Ecto neural progenitor cell (in vitro differentiated cells): ENCODE measurements around the gene MYEOV.

ENCODE experiments used
- DNase-seq: peaks from one replicate; pipeline ENCODE4 v3.0.0-alpha.2; 2018; ENCODE audit warnings: low spot score

Gene MYEOV

DNA sequence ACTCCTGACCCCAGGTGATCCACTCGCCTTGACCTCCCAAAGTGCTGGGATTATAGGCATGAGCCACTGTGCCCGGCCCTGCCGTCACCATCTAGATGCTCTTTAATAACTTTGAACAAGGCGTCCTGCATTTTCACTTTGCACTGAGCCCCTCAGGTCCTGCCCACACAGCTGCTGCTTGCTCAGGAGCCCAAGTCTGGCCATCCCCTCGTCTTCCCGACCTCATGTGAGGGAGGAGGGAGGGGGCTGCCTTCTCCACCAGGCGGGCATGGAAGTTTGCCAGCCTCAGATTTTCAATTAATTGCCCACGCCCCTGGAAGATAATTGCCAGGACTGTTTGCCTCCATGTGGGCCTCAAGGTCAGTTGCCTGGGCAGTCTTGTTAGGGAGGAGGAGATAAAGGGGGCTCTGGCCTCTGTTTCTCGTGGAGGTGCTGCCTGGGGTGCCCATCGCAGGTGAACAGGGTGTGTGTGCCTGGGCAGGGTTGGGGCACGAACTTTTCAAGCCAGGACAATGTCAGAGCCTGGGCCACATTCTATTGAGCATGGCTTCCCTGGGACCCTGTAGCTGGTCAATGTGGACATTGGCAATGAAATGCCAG is 27.9 kb upstream of the MYEOV start:
- DNase-seq: no peak

DNA sequence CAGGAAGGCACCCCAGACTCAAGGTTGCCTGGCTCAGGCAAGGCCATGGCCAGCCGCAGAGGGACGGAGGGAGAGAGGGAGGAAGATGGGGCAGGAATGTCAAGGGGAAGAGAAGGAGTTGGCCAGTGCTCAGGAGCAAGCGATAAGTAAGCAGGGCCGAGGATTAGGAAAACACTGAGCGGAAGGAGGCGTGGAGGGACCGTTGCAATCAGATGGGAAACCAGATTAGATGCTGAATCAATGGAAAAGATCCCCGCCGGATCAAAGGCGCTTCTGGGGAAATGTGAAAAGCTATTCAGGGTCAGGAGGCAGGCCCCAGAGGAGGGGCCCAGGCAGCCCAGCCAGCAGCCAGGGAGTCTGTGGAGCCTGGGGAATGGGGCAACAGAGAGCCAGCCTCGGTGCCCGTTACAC is 26.6 kb upstream of the MYEOV start:
- DNase-seq: peak; percentile 70

DNA sequence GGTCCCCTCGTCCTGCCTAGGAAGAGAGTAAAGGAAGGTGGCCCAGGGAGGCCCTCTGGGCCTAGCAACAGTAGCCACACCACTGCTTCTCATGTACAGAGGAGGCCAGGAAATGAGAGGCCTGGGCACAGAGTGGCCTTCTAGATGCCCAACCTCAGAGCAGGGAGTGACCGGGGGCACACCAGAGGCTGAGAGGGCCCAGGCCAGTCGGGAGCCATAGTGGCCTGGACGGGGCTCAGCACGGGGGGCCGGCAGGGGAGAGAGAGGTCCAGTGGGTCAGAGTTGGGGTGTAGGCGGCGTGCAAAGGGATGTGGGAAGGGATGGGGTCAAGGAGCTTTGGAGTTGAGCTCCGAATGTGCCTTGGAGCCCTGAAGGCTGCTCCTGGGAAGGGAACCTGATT is 25.0 kb upstream of the MYEOV start:
- DNase-seq: no peak

DNA sequence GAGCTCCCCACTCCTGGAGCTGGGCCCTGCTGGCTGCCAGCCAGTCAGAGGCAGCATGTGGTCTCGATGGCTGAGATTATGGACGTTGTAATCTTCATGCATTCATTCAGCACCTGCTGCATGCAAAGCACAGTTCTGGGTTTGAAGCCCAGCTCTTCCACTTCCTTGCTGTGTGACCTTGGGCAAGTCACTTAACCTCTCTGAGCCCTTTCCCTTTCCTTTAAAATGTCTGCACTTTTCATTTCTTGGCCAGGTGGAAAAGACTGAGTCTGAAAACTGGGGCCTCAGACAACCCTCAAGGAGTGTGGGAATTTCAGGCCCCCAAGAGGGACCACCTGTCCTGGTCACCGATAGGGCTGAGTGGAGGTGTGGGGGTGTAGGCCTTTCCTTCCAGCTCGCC is 24.6 kb upstream of the MYEOV start:
- no peak for DNase-seq

DNA sequence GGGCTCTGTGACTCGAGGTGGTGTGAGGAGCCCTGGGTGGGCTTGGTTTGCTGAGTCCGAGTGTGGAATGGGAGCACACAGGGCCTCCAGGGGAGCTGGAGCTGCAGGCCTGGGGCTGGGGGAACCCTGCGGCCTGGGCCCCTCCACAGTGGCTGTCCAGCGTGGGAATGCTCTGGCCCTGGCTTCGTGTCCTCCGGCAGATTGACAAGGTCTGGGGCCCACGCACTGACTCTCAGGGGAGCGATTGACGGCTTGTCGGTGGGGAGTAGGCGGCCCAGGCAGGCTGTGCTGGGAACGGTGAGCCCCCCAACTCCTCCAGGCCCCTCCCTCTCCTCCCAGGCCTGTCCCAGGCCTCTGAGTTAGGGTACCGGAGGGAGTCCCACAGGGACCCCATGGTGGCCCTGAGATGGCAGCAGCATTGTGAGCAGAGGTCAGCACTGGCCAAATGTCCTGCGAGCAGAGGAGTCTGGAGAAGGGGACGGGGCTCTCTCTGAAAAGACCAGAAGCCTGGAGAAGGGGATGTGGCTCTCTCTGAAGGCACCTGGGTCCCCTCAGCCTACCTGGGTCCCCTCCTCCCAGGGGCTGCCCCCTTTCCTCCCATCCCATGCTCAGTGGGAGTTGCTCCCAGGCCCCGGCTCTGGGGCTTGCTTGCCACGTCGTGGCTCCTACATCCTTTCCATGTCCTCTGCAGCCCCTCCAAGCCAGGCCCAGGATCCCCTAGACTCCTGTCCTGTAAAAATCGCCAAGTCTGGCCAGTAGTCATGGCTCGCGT is 23.8 kb upstream of the MYEOV start:
- DNase-seq: no peak

DNA sequence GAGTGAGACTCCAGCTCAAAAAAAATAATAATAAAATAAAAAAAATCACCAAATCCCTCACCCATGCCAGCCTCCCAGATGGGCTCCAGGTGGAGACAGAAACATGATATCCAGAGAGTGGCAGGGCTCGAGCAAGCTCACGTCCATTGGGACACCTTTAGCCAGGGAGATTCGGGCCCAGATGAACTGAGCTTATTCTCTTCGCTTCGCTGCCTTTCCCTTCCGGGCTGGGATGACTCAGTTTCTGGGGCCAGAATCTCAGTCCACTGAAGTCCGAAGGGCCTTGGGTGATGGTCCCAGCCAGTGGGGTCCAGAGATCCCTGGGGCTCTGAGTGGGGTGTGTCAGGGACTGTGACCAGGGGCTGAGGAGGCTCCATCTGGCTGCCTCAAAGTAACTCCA is 23.0 kb upstream of the MYEOV start:
- no peak for DNase-seq

DNA sequence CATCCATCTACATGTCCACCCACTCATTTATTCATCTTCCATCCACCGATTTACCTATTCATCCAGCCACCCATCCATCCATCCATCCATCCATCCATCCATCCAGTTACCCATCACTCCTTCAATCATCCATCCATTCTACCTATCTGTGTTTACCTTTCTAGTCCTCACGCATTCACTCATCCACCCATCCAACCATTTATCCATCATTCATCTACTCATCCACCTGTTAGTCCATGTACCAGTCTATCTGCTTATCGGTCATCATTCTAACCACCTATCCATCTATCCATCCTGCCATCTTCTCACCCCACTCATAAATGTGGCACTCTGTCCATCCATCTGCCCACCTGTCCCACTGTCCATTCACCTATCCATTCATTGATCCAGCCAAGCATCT is 21.9 kb upstream of the MYEOV start:
- no peak for DNase-seq

DNA sequence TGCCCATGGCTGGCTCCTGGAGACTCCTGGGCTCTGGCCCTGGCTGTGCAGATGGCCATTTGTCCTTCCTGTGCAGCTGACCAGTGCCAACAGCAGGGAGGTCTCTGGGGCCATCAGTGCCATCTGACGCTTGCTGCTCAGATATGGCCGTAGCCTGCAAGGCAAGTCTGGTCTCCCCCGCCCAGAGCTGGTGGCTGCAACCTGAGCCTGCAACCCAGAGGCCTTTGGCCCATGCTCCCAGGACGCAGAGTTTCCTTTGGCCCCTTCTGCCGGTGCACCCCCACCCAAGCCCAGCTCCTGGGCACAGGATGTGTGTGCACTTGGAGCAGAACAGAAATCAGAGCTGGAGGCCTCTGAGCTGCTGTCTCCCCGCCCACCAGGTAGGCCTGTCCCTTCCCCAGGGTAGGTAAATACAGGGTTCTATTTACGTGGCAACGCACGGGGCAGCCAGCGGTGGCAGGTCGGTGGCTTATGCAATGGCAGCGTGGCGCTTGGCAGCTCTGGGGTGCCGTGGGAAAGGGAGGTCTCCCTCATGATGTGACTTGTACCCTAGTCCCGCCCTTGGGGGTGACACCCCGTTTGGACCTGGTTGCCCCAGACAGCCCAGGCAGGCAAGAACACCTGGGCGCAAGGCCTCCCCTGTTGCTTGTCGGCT is 21.0 kb upstream of the MYEOV start:
- no peak for DNase-seq

DNA sequence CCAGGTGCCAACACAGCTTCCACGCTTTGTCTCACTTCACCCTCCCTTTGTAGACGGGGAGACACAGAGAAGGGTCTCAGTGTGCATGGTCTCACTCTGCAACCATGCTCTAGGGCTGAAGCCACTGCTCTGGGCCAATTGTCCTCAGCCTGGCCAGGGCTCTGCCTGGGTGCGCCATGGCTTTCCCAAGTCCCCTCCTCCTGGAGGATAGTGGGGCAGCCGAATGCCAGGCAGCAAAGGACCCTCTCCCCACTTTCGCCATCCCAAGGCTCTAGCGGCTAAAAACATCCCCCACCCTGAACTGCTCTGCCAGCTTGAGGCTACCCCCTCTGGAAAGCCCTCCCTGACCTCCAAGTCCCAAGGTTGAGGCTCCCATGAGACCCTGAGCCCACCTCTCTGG is 20.4 kb upstream of the MYEOV start:
- DNase-seq: no peak

DNA sequence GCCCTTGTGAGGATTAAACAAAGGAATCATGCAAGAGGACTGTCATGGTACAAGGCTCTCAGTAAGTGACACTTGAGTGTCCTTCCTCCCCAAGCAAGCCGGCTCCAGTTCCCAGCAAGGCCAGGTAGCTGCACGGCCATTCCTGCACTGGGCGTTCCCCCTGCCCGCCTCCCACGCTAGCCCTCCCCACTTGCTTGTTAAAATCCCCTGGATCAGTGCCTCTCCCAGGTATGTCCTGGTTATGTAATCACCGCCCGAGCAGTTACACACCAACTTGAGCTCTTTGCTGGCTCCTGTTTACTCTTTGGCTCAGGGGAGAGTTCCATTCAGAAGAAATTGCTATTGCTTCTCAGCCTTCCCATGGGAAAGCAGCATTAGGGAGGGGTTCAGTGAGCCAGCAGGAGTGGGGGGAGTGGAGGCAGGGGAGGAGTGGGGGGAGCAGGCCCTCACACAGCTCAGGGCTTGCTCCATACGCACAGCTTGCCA is 19.4 kb upstream of the MYEOV start:
- no peak for DNase-seq

DNA sequence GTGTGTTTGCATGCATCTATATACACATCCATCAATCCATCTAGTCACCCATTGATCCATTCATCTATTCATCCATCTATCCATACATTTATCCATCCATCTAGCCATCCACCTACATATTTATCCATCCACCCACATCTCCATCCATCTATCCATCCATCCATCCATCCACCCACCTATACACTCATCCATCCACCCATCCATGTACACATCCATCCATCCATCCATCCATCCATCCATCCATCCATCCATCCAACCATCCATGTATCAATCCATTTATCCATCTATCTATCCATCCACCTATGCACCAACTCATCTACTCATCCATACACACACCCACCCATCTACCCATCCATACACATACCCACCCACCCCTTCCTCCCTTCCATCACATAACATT is 18.8 kb upstream of the MYEOV start:
- DNase-seq: no peak

DNA sequence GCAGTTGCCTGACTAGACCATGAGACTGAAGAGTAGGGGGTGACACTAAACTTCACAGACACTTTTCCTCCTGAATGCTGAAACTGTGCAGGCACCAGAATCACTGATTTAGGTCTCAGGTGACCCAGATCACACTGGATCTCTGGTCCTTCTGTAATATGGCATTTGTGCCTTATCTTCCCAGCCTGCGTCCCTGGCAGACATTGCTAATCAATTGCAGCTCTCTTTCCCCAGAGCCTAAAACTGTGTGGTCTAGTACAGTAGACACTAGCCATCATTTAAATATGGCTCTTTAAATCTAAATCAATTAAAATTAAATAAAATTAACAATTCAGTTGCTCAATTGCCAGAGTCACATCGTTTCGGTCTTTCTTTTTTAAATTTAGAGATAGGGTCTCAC is 17.8 kb upstream of the MYEOV start:
- DNase-seq: no peak

DNA sequence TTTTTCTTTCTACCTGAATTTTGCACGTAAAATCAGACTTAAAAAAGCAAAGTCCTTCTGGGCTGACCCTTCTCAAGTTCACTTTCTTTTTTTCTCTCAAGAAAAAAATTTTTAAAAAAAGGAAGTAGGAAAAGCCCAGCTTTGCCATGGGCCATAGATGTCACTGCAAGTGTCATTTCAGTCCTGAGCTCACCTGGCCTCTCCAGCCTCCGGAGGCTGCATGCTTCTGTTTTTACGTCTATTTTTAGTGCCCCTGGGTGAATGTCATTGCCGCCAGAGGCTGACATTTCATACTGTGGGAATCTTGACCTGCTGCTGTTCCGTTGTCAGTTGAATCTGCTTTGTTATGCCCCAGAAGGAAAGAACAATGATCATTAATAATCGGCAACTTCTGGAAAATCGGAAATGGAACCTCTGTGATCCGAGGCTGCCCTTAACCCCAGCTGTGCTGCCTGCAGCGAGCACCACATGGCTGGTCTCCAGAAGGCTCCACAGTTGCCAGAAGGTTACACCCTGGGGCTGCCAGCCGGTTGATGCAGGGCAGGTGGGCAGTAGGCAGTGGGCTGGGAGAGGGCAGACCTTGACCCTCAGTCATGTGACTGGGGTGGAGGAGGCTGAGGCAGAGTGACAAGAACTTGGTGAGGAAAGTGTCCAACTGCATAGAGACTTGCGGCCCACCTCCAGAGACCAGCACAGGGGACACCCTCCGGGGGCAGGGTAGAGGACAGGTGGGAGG is 16.7 kb upstream of the MYEOV start:
- DNase-seq: no peak

DNA sequence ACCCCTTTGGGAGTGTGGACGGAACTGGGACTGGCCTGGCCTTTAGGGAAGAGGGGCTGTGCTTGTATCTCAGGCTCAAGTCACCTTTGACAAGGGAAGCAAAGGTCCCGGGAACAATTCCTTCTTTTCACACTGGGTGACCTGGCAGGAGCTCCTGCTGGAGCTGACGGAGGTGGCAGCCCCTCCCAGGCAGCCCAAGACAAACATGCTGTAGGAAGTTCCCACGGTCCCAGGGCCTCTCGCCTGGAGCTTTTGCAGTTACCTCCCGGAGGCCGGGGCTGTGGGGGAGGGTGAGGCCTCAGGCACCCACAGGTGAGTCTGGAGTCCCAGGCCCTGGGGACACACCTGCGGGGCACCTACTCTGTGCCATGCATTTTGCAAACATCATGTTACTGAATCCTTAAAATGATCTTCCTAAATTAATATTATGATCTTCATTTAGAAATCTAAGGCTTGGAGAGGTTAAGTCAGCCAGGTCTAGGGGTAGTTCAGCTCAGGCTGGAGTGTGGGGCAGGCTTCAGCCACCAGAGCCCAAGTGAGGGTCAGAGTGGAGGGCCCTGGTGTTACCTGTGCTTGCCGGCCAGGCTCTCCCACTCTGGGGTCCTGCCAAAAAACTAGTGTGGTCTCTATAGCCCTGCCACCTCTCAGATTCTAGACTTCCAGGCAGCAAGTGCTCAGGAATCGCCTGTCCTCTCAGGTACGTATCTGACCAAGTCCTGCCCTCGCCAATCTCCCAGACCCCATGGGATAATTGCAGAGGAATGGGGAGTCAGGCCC is 15.7 kb upstream of the MYEOV start:
- DNase-seq: no peak

DNA sequence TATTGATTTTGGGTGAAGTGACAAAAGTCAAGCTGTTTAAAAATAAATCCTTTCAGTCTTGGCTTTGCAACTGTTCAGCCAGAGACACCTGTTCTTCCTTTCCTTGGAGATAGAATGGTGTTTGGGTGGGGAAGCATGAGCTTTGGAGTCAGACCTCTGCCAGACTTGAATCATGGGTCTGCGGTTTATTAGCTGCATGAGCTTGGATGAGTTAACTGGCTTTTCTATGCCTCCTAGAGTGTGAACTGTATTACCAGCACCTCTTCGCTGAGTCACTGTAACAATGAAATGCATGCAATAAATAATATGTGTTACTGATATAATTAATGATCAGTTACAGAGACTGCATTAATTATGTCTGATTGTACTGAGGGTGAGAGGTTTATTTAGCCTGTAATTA is 13.5 kb upstream of the MYEOV start:
- DNase-seq: no peak

DNA sequence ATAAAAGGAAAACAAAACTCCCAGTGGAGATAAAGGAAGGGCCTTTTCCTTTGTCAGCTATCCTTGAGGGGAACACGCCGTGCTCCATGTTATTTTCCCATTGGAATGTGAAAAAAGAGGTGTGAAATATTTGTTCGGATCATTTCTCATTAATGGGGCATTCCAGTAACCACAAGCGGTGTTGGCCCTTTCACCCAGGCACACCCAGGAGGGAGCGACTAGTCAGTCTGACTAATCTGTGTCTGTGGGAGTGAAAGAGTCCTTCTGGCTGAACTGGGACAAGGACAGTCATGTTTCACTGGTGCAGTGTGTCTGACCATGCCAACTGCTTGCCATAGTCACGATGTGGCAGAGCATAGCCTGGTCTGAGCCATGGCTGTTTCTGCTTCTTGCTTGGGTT is 13.0 kb upstream of the MYEOV start:
- DNase-seq: no peak

DNA sequence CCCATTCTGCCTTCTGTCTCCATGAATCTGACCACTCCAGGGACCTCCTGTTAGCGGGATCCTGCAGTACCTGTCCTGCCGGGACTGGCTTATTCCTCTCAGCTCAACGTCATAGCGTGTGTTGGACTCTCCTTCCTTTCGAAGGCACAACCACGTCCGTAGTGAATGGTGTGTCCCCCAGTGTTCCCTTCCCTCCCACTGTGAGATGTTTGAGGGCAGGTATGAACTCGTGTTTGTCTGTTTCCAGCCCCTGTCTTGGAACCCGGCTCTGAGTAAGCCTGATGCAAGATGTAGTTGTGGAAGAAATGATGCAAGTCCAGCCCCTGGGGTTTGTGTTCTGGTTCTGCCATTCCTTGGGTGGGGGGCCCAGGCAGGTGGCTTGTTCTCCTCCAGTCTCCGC is 10.5 kb upstream of the MYEOV start:
- DNase-seq: no peak

DNA sequence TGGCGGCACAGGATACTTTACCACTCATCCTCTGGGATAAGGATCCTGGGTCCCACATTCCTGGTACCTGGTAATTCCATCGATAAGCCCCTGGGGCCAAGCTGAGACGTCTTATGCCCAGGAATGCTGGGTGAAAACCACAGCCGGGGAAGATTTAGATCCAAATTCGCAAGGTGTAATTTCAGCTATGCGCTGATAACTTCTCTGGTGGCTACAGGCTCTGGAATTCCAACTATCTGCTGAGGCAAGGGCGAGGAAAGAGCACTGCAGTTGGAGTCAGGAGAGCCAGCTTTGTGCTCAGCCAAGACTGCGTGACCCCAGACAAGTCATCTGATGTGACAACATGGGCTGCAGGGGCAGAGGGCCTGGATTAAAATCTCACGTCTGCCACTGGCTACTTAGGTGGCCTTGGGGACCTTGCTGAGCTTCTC is 9.9 kb upstream of the MYEOV start:
- no peak for DNase-seq

DNA sequence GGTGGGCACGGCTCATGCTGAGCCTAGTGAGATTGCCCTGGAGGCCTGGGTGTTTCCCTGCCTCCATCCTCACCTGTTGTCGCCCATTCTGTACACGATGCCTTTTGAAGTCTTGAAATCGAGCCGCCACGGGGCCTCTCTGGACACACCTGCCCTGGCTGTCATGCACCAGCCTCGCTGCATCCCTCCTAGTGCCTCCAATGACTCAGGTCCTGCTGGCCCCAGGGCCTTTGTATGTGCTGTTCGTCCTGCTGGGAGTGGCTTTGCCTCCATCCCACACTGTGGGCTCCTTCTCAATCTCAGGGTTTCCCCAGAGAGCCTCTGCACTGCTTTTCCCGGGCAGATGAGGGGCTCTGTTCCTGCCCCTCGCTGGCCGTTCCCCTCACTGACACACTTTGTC is 8.9 kb upstream of the MYEOV start:
- DNase-seq: no peak

DNA sequence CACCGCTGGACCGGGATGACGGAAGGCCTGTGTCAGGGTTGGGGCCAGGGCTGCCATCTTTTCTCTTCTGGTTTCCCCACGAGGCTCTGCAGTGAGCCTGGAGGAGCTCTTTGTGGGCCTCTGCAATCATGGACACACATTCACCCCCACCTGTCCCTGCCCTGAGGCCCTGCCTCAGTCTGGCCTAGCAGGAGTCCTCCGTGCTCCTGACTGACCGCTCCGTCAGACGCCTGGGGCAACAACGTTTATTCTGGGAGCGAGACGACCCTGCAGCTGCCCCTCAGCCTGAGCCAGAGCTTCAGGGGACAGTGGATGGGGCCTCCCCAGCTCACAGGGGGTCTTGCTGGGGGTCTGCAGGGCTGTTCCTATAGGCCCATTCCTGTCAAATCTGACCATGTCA is 8.2 kb upstream of the MYEOV start:
- no peak for DNase-seq

DNA sequence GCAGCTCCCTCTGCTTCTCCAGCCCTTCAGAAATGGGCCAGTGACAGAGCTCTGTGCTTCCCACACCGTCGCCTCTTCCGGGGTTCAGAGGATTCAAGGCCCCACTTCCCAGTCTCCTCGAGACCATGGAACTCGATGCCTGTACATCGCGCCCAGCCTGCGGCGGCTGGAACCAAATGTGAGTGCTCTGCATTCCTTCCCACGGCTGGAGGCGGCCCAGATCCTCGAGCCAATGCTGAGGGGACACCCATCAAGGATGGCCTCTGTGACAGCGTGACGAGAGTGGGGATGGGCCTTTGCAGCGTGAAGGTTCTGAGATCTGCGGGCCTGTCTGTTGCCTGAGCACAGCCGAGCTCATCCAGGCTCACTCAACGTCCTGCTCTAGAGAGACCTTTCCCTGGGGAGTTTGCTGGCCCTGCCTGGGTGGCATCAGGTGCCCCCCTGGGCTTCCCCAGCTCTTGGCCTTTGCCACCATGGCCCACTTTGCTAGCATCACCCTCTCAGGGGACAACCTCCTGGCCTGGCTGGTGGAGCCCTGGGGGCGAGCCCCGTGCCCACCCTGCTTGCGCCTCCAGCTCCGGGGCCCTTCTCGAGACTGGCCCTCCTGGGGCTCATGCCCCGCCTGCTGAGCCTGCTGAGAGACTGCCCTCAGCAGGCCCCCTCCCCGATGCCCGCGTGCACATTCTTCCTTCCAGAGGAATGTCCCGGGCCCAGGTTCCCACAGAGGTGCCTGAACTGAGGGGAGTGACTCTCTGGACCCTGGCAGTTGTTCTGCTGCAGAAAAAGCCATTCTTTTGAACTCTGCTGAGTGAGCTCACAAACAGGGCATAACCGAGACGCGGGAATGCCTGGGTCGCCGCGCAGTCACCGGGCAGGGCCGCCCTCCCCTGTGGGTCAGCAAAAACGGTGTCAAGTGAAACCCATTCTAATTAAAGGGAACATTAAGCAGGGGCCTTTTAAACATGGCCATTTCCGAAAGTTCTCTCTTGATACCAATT is 7.3 kb upstream of the MYEOV start:
- no peak for DNase-seq
